H9 (cell line): ENCODE results near the gene FNDC4. TPM values are rescaled to one million over a fixed set of nuclear protein-coding genes. Genes with fewer than 3 reads are reported as not detected.

ENCODE experiments used
- DNase-seq: peaks from one replicate; pipeline ENCODE4 v3.0.0-alpha.2; 2017
- H2AFZ ChIP-seq: one replicate; pipeline ENCODE4 v1.6.1; 2013; ENCODE audit warnings: mild to moderate bottlenecking, low read length, control low read depth, moderate library complexity
- H2AK5ac ChIP-seq: 2 replicates; pipeline ENCODE4 v1.6.1; 2013; ENCODE audit warnings: low read length, control low read depth, mixed read lengths; ENCODE audit not compliant: insufficient read length
- H2BK120ac ChIP-seq: one replicate; pipeline ENCODE4 v1.6.1; 2013; ENCODE audit warnings: low read depth, mild to moderate bottlenecking, low read length, control low read depth, inconsistent platforms; ENCODE audit not compliant: poor library complexity, severe bottlenecking
- H2BK12ac ChIP-seq: 2 replicates; pipeline ENCODE4 v1.6.1; 2013; ENCODE audit warnings: low read length, control low read depth, mixed read lengths, low read depth; ENCODE audit not compliant: insufficient read length
- H2BK15ac ChIP-seq: 2 replicates; pipeline ENCODE4 v1.6.1; 2013; ENCODE audit warnings: low read depth, low read length, control low read depth
- H2BK20ac ChIP-seq: one replicate; pipeline ENCODE4 v1.6.1; 2013; ENCODE audit warnings: low read depth, mild to moderate bottlenecking, low read length, control low read depth, inconsistent platforms; ENCODE audit not compliant: poor library complexity, severe bottlenecking
- H2BK5ac ChIP-seq: 2 replicates; pipeline ENCODE4 v1.6.1; 2013; ENCODE audit warnings: low read length, control low read depth, mixed read lengths; ENCODE audit not compliant: insufficient read length
- H3K14ac ChIP-seq: 2 replicates; pipeline ENCODE4 v1.6.1; 2013; ENCODE audit warnings: low read length, control low read depth; ENCODE audit not compliant: insufficient read depth
- H3K18ac ChIP-seq: 2 replicates; pipeline ENCODE4 v1.6.1; 2013; ENCODE audit warnings: low read depth, mild to moderate bottlenecking, mixed read lengths, low read length, control low read depth; ENCODE audit not compliant: insufficient read length
- H3K23ac ChIP-seq: 2 replicates; pipeline ENCODE4 v1.6.1; 2013; ENCODE audit warnings: low read length, control low read depth, mixed read lengths, low read depth; ENCODE audit not compliant: insufficient read length
- H3K23me2 ChIP-seq: 2 replicates; pipeline ENCODE4 v1.6.1; 2013; ENCODE audit warnings: low read depth, mild to moderate bottlenecking, mixed read lengths, low read length, control low read depth; ENCODE audit not compliant: insufficient read length, poor library complexity, severe bottlenecking
- H3K27ac ChIP-seq: 2 replicates; pipeline ENCODE4 v1.5.1; 2013; ENCODE audit warnings: low read length, control low read depth, mixed read lengths, low read depth; ENCODE audit not compliant: insufficient read length
- H3K27me3 ChIP-seq: 2 replicates; pipeline ENCODE4 v1.6.1; 2013; ENCODE audit warnings: low read length, control low read depth, inconsistent platforms; ENCODE audit not compliant: insufficient read depth
- H3K4ac ChIP-seq: 2 replicates; pipeline ENCODE4 v1.6.1; 2013; ENCODE audit warnings: low read depth, mild to moderate bottlenecking, control low read depth, inconsistent platforms, low read length, moderate library complexity
- H3K4me1 ChIP-seq: 2 replicates; pipeline ENCODE4 v1.6.1; 2013; ENCODE audit warnings: low read length, control low read depth, inconsistent platforms; ENCODE audit not compliant: insufficient read depth
- H3K4me2 ChIP-seq: 2 replicates; pipeline ENCODE4 v1.6.1; 2013; ENCODE audit warnings: low read length, control low read depth, mixed read lengths; ENCODE audit not compliant: insufficient read length, insufficient read depth
- H3K56ac ChIP-seq: 2 replicates; pipeline ENCODE4 v1.6.1; 2013; ENCODE audit warnings: low read depth, mild to moderate bottlenecking, mixed read lengths, low read length, control low read depth; ENCODE audit not compliant: insufficient read length
- H3K79me1 ChIP-seq: 2 replicates; pipeline ENCODE4 v1.6.1; 2013; ENCODE audit warnings: low read depth, mild to moderate bottlenecking, moderate library complexity, low read length, control low read depth, inconsistent platforms; ENCODE audit not compliant: insufficient read depth, poor library complexity, severe bottlenecking
- H3K79me2 ChIP-seq: 2 replicates; pipeline ENCODE4 v1.6.1; 2013; ENCODE audit warnings: low read length, control low read depth, inconsistent platforms; ENCODE audit not compliant: insufficient read depth
- H3K9ac ChIP-seq: 2 replicates; pipeline ENCODE4 v1.6.1; 2013; ENCODE audit warnings: low read length, control low read depth, mixed read lengths; ENCODE audit not compliant: insufficient read length; ENCODE audit errors: extremely low read depth
- H3K9me3 ChIP-seq: one replicate; pipeline ENCODE4 v1.6.1; 2013; ENCODE audit warnings: low read depth, low read length, inconsistent platforms; ENCODE audit not compliant: control insufficient read depth
- H3T11ph ChIP-seq: one replicate; pipeline ENCODE4 v1.6.1; 2013; ENCODE audit warnings: mild to moderate bottlenecking, low read length, control low read depth, inconsistent platforms
- H4K20me1 ChIP-seq: one replicate; pipeline ENCODE4 v1.6.1; 2013; ENCODE audit not compliant: control insufficient read depth, insufficient read length, insufficient read depth
- H4K5ac ChIP-seq: 2 replicates; pipeline ENCODE4 v1.6.1; 2013; ENCODE audit warnings: low read depth, mild to moderate bottlenecking, mixed read lengths, low read length, control low read depth; ENCODE audit not compliant: insufficient read length
- H4K8ac ChIP-seq: replicated peaks from 2 replicates; pipeline ENCODE4 v1.6.1; 2013; ENCODE audit warnings: low read length, control low read depth, mixed read lengths, low read depth; ENCODE audit not compliant: insufficient read length
- H4K91ac ChIP-seq: 2 replicates; pipeline ENCODE4 v1.6.1; 2013; ENCODE audit warnings: low read depth, mild to moderate bottlenecking, moderate library complexity, mixed read lengths, low read length, control low read depth; ENCODE audit not compliant: insufficient read length
- H3K27ac Mint-ChIP-seq, 3 experiments: 2 replicates in 2 of 3; 3 replicates in 1 of 3; pipeline ENCODE4 v1.8.0; 2020 to 2021; ENCODE audit warnings: mixed read lengths in 3 of 3, mild to moderate bottlenecking in 1 of 3, moderate library complexity in 1 of 3
- H3K27me3 Mint-ChIP-seq: 2 replicates; pipeline ENCODE4 v1.8.0; 2021; ENCODE audit warnings: low read depth, mild to moderate bottlenecking, moderate library complexity, mixed read lengths
- H3K36me3 Mint-ChIP-seq, 3 experiments: 2 replicates in 2 of 3; 3 replicates in 1 of 3; pipeline ENCODE4 v1.8.0; 2020 to 2021; ENCODE audit warnings: low read depth in 3 of 3, mixed read lengths in 3 of 3; ENCODE audit not compliant: insufficient read depth in 1 of 3
- H3K4me1 Mint-ChIP-seq, 2 experiments: 2 replicates each; pipeline ENCODE4 v1.8.0; 2020; ENCODE audit warnings: mixed read lengths in 2 of 2
- H3K4me3 Mint-ChIP-seq, 2 experiments: 2 replicates in 1 of 2; 3 replicates in 1 of 2; pipeline ENCODE4 v1.8.0; 2020 to 2021; ENCODE audit warnings: mild to moderate bottlenecking in 2 of 2, mixed read lengths in 2 of 2, moderate library complexity in 1 of 2
- H3K9me3 Mint-ChIP-seq, 2 experiments: 2 replicates in 1 of 2; 3 replicates in 1 of 2; pipeline ENCODE4 v1.8.0; 2020; ENCODE audit warnings: mild to moderate bottlenecking in 2 of 2, mixed read lengths in 2 of 2, moderate library complexity in 1 of 2
- WGBS: extraction: QIAGEN DNeasy Blood & Tissue Kit; methylation state at CpG from one replicate; pipeline ENCODE4 v1.1.7; 2013; ENCODE audit warnings: missing lambda C conversion rate, low lambda C conversion rate, mixed read lengths; ENCODE audit not compliant: insufficient read length; ENCODE audit errors: extremely low coverage; 5-methylcytosine and 5-hydroxymethylcytosine counted together
- total RNA-seq: library from RNA; stranded (reverse); gene quantifications from 2 replicates; pipeline ENCODE4 v1.2.1, GENCODE V29; 2021
- TF ChIP-seq, protein P1 (sequence below): fragments of 200-600 bp; sonication (generic); conservative IDR thresholded peaks from 3 replicates; pipeline ENCODE4 v1.8.0; 2021; ENCODE audit warnings: antibody characterized with exemption, mild to moderate bottlenecking

Gene FNDC4
- total RNA-seq, 1 experiment from 2014 or later, result 21.5 TPM

DNA sequence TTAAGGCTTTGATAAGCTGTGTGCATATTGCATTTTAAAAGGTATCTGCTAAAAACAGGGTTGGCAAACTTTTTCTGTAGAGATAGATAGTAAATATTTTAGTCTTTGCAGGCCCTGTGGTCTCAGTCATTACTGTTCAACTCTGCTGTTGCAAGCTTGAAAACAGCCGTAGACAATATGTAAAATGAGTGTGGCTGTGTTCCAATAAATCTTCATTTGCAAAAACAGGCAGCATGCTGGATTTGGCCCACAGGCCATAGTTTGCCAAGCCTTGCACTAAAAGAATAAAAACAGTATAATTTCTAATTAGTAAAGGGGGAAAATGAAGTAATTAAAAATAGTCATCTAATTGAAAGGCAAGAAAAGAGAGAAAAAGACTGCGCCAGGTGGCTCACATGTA lies 37.0 kb upstream of the FNDC4 start:
- no peaks in the 10 kb centered on the region for H3K9me3 ChIP-seq
- no peak overlapping the region for H2BK15ac ChIP-seq
- no peak overlapping the region for H3K9ac ChIP-seq
- H2BK120ac ChIP-seq, result no peak overlapping the region
- H3T11ph ChIP-seq, result no peak overlapping the region
- H4K20me1 ChIP-seq, result no peaks in the 10 kb centered on the region
- H2BK20ac ChIP-seq, result no peak overlapping the region
- TF ChIP-seq, protein P1, sequence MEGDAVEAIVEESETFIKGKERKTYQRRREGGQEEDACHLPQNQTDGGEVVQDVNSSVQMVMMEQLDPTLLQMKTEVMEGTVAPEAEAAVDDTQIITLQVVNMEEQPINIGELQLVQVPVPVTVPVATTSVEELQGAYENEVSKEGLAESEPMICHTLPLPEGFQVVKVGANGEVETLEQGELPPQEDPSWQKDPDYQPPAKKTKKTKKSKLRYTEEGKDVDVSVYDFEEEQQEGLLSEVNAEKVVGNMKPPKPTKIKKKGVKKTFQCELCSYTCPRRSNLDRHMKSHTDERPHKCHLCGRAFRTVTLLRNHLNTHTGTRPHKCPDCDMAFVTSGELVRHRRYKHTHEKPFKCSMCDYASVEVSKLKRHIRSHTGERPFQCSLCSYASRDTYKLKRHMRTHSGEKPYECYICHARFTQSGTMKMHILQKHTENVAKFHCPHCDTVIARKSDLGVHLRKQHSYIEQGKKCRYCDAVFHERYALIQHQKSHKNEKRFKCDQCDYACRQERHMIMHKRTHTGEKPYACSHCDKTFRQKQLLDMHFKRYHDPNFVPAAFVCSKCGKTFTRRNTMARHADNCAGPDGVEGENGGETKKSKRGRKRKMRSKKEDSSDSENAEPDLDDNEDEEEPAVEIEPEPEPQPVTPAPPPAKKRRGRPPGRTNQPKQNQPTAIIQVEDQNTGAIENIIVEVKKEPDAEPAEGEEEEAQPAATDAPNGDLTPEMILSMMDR, result no peak
- Mint-ChIP-seq H3K9me3 (no peaks in the 10 kb centered on the region; a peak in 2 of 5 replicates), H3K4me3 (no peak overlapping the region), H3K4me1 (peaks cover 0 to 3% of the 10 kb centered on the region in 2 experiments; a peak in 2 of 4 replicates), H3K27ac (no peak overlapping the region), H3K27me3 (peaks cover 4% of the 10 kb centered on the region), H3K36me3 (no peaks in the 10 kb centered on the region)
- no peak overlapping the region for H3K4me2 ChIP-seq
- no peaks in the 10 kb centered on the region for H3K27me3 ChIP-seq
- H3K14ac ChIP-seq, result no peak overlapping the region
- H3K27ac ChIP-seq, result no peak overlapping the region
- H2AFZ ChIP-seq, result no peak overlapping the region
- no peaks in the 10 kb centered on the region for H3K79me1 ChIP-seq
- no peak overlapping the region for H2AK5ac ChIP-seq
- no peak overlapping the region for H2BK5ac ChIP-seq
- H2BK12ac ChIP-seq, result no peak overlapping the region
- no peaks in the 10 kb centered on the region for H3K23me2 ChIP-seq
- H4K5ac ChIP-seq, result no peak overlapping the region
- WGBS, result no CpG with 5 or more reads among the region's 2 CpGs
- H3K4ac ChIP-seq, result no peak overlapping the region
- no peak overlapping the region for H3K18ac ChIP-seq
- no peak for DNase-seq
- H4K8ac ChIP-seq, result no peak overlapping the region
- no peaks in the 10 kb centered on the region for H3K4me1 ChIP-seq
- H3K23ac ChIP-seq, result no peak overlapping the region
- no peak overlapping the region for H4K91ac ChIP-seq
- no peaks in the 10 kb centered on the region for H3K79me2 ChIP-seq
- no peak overlapping the region for H3K56ac ChIP-seq
